Coronary artery (tissue), 2 donors: ENCODE measurements around the gene NEB.
"Not testable (repeated sequence)": the region's sequence is repeated elsewhere in the genome, so short reads cannot be mapped to it uniquely, and the experiment has no call there.

Source experiments
- DNase-seq: peaks from one replicate; pipeline ENCODE4 v3.0.0-alpha.2; 2017; ENCODE audit warnings: low spot score
- H3K27ac ChIP-seq, 2 donors: fragments of 200-600 bp; sonication (generic); one replicate each; pipeline ENCODE4 v1.5.1; 2016 to 2019
- H3K4me3 ChIP-seq: fragments of 200-600 bp; sonication (generic); 2 replicates; pipeline ENCODE4 v1.5.1; 2016; ENCODE audit warnings: mild to moderate bottlenecking, moderate library complexity
- CTCF ChIP-seq: fragments of 200-600 bp; sonication (generic); IDR thresholded peaks from one replicate; pipeline ENCODE4 v1.5.1; 2019; ENCODE audit warnings: antibody characterized with exemption

NEB gene

GRCh38 chr2:151581300-151581699, 153.0 kb downstream of the NEB start:
- DNase-seq, H3K27ac ChIP-seq: not testable (repeated sequence)

GRCh38 chr2:151580697-151581096, 153.6 kb downstream of the NEB start:
- DNase-seq, H3K4me3 ChIP-seq, H3K27ac ChIP-seq: not testable (repeated sequence)

More at GRCh38 chr2:151581300-151581699, 153.0 kb downstream of the NEB start:
- H3K4me3 ChIP-seq = not testable (repeated sequence)

GRCh38 chr2:151577116-151577515, 157.2 kb downstream of the NEB start:
- H3K27ac ChIP-seq = no peak overlapping the region
- no peak overlapping the region for H3K4me3 ChIP-seq
- TF ChIP-seq CTCF = no peak
- no peak for DNase-seq

- no peak for DNase-seq
- Histone ChIP-seq H3K27ac (no peak overlapping the region), H3K4me3 (no peak overlapping the region)
- no peak for TF ChIP-seq CTCF
These were observed 158.2 kb downstream of the NEB start for GRCh38 chr2:151576080-151576479.

- H3K4me3 ChIP-seq = no peak overlapping the region
- DNase-seq = no peak
- no peak for TF ChIP-seq CTCF
- no peak overlapping the region for H3K27ac ChIP-seq
These were observed 158.9 kb downstream of the NEB start for GRCh38 chr2:151575338-151575737.

GRCh38 chr2:151570191-151570590, 164.1 kb downstream of the NEB start:
- DNase-seq = no peak

GRCh38 chr2:151569167-151569566, 165.1 kb downstream of the NEB start:
- Histone ChIP-seq H3K27ac (no peak overlapping the region), H3K4me3 (peak overlapping the region; percentile 34)
- TF ChIP-seq CTCF = no peak
- DNase-seq = no peak

More at GRCh38 chr2:151570191-151570590, 164.1 kb downstream of the NEB start:
- no peak for TF ChIP-seq CTCF
- no peak overlapping the region for H3K27ac ChIP-seq
- no peak overlapping the region for H3K4me3 ChIP-seq

GRCh38 chr2:151568501-151568900, 165.8 kb downstream of the NEB start:
- TF ChIP-seq CTCF = no peak
- DNase-seq = no peak
- no peak overlapping the region for H3K27ac ChIP-seq
- peak overlapping the region; percentile 34 for H3K4me3 ChIP-seq
